ENCODE measurements around the gene TECPR1.
"Not testable (repeated sequence)": the region's sequence is repeated elsewhere in the genome, so short reads cannot be mapped to it uniquely, and the experiment has no call there.

The TECPR1 gene

GRCh38 chr7:98225913-98226614 is 26.0 kb downstream of the TECPR1 start:
- DNase-seq: no peak

DNA sequence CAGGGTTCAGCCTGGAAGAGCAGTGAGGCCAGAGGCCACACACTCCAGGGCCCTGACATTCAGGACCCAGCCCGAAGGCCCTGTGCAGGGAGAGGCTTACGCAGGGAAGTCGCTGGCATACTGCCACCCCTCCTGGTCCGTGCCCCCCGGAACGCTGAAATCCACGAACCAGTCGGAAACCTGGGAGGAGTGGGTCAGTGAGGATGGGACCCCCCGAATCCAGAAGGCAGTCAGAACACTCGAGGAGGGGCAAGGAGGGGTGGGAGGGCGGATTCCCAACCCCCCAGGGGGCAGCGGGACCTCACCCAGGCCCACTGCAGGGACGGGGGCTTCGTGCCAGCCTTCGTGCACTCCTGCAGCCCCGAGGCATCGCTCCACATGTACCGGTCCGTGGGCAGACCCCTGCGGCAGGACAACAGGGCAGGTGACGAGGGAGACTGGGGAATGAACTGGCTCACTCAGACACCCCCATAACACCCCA is 27.3 kb downstream of the TECPR1 start:
- no peak for DNase-seq

DNA sequence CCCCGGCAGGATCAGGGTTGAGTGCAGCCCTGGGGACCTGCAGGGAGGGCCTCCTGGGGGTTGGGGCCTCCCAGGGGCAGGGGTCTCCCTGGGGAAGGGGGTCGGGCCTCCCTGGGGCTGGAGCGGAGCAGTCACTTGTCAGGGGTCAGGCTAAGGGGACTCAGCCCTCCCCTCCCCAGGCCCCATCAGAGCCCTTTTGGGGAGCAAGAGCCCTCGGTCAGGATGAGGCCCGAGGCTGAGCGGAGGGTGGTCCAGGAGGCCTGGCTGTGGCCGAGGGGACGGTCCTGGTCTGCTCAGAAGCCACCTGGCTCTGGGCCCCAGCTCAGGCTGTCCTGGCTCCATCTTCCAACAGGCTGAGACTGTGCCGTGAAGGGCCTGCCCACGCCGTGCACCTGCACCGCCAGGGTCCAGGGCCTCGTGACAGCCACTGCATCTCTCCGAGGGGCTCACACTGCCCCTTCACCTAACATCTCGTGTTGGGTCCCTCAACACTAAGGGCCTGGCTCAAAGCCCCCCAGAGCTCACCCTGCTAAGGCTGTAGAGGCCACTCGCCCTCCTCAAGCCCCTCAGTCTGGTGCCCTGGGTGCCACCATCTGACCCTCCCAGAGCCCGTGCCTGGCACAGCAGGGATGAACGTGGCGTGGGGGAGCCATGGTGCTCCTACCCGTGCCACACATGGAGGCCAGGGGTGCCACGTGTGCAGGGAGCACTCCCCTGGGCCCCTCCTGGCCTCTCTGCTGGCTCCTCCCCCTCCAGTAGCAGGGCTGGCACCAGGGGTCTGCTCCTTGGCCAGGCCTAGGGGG is 27.9 kb downstream of the TECPR1 start:
- no peak for DNase-seq

DNA sequence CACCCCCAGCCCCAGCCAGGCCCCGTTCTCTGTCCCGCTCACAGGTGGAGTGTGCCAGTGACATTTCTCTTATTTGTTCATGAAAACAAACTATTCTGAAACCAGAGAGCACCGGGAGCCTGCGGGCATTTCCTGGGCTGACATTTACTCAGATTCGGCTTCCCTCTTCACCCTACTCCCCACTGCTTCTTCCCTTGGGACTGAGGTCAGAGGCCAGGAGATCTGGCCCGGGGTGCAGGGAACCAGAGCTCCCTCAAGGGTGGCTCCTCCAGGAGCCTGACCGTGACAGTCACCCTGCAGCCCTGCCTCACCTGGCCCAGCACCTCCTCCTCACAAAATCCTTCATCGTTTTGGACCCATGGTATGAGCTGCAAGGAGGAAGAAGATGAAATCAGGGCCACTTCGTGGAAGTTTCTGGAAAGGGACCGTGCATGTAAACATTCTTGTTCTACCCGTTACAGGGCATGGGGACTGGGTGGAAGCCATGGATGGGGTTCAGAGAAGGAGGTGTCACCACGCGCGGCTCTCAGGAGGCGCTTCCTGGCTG is 28.6 kb downstream of the TECPR1 start:
- no peak for DNase-seq

DNA sequence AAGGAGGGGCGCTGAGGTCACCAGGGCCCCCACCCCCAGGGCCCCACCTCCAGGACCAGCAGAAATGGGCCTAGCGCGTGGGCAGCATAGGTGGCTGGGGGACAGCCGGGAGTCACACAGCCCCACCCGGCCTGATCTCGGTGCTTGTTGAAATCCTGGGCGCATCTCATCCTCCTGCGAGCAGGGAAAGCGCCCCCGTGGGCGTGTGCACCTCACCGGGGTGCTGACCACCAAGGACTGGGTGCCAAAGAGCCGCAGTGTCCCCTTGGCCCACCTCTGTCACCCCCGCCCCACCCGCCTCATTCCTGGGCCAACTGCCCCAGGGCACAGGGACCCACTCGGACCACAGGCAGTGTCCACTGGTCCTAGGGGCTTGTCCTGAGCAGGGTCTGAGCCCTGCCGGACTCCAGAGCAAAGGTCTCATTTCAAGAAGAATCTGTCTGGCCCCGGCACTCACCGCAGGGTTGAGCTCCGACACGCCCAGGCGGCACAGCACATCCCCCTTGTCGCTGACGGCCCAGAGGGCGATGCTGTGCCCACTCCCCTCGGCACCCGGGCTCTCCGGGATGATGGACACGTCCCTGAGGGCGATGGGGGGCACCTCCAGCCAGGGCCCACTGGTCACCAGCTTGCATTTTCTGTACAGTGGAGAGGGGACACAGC is 29.4 kb downstream of the TECPR1 start:
- no peak for DNase-seq

DNA sequence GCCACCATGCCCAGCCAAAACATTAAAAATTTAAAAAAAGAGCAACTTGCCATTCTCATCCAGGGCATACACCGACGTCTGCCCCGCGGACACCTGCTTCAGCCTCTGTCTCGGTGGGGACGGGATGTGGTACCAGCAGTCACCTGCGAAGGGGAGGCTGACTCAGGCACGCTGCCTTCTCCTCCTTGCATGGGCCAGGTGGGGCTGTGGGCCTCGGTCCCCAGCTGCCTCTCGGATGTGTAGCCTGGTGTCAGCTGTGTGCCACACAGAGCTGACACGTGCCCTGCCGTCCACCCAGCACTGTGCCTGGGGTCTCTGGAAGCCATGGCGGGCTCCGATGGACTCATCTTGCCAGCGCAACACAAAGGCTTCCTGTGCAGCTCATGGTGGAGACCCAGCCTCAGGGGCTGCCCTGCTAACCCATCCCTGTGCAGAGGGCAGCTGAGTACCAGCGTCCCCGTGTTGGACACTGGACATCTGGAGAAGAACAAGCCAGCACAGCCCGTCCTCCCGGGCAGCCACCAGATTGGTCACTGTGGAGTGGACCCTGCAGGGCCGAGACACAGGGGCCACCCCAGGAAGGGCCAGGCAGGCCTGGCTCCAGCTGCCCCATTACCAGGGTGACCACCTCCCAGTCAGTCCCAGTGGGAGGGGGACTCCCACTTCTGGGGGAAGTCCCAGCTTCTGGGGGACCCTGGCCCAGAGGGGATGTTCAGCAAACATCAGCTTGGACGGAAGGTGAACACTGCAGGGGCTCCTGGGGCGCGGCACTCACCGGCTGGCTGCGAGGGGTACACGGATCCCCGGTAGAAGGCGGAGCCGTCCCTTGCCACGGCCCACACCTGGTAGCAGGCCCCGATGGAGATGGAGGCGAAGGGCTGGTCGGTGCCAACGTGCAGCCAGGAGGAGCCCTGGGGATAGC is 30.2 kb downstream of the TECPR1 start:
- no peak for DNase-seq

DNA sequence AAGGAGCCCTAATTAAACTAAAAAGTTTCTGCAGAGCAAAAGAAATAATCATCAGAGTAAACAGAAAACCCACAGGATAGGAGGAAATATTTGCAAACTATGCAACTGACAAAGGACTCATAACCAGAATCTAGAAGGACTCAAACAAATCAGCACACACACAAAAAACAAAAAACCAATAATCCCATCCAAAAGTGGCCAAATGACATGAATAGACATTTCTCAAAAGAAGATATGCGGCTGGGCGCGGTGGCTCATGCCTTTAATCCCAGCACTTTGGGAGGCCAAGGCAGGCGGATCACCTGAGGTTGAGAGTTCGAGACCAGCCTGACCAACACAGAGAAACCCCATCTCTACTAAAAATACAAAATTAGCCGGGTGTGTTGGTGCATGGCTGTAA is 32.6 kb downstream of the TECPR1 start:
- DNase-seq: not testable (repeated sequence)

- DNase-seq: no peak
These were observed 34.1 kb downstream of the TECPR1 start for GRCh38 chr7:98217623-98218582.

- DNase-seq: no peak
These were observed 35.0 kb downstream of the TECPR1 start for GRCh38 chr7:98216941-98217622.

GRCh38 chr7:98215561-98216495 is 36.2 kb downstream of the TECPR1 start:
- DNase-seq: no peak

- DNase-seq: no peak
These were observed 37.2 kb downstream of the TECPR1 start for GRCh38 chr7:98214811-98215321.

DNA sequence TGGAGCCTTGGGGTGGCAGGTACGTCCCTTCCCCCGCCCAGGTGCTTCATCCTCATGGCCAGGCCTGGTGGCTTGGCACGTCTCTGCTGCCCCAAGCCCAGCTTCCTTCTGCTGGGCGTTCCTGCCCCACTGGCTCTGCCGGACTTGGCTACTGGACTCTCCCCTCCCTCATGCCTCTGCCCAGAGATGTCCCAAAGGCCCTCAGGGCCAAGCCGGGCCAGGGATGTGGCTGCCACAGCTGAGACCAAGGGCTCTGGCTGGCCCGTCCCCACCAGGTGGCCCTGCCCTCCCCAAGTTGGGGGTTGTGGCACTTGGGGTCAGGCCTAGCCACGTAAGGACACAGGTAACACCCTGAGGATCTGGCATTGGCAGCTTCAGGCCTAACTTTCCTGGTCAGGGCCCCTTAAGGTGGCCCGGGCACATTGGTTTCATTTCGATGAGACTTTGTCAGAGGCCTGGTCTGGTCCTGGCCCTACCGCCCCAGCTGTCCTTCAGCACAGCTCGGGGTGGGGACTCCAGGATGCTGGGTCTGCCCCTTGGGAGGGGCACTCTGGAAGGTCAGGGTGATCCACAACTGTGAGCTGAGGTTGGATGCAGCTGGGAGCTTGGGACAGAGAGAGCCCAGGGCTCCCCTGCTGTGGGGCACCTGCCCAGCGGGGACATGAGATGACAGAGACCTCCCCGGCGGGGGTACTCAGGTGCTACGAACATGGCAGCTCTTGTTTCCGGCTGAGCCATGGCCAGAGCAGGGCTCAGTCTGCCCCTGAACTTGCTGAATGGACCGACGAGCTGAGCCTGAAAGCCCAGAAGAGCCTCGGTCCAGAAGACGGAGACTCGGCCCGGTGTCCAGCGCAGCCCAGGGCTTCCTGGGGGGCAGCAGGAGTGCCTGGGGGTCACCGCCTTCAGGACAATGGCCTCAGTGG is 37.9 kb downstream of the TECPR1 start:
- no peak for DNase-seq

GRCh38 chr7:98213296-98213887 is 38.6 kb downstream of the TECPR1 start:
- DNase-seq: no peak

DNA sequence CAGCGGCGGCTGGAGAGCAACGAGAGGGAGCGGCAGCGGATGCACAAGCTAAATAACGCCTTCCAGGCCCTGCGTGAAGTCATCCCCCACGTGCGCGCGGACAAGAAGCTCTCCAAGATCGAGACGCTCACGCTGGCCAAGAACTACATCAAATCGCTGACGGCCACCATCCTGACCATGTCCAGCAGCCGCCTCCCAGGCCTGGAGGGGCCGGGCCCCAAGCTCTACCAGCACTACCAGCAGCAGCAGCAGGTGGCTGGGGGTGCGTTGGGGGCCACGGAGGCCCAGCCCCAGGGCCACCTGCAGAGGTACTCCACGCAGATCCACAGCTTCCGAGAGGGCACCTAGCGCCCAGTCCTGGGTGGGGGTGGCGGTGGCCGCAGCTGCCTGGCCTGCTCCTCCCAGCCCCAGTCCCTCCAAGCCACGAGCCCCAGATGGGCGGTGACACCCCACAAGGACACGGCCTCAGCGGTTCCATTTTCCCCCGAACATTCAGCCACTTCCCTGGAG is 39.4 kb downstream of the TECPR1 start:
- DNase-seq: no peak

GRCh38 chr7:98211676-98212531 is 40.1 kb downstream of the TECPR1 start:
- DNase-seq: no peak

- no peak for DNase-seq
These were observed 40.8 kb downstream of the TECPR1 start, which contains the start of gene BHLHA15 for GRCh38 chr7:98211221-98211675. Gene BHLHA15 (plus strand): TSS chr7:98211439. CDS start chr7:98212310, 871 bp downstream.
